Ovary (tissue), 9 donors: ENCODE results near the gene TOP3B. TPM values are rescaled to one million over a fixed set of nuclear protein-coding genes. Genes with fewer than 3 reads are reported as not detected.

Experiments
- DNase-seq, 5 donors: peaks; one replicate each; pipeline ENCODE4 v3.0.0-alpha.2; 2019 to 2020
- H3K27ac ChIP-seq, 2 donors: fragments of 200-600 bp; one replicate each; pipeline versions ENCODE4 v1.5.1 to v1.8.0; 2019 to 2022
- H3K27me3 ChIP-seq: fragments of 200-600 bp; one replicate; pipeline ENCODE4 v1.8.0; 2022
- H3K36me3 ChIP-seq: fragments of 200-600 bp; sonication (generic); one replicate; pipeline ENCODE4 v1.5.1; 2019
- H3K4me1 ChIP-seq: one replicate; pipeline ENCODE4 v1.8.1; 2013; ENCODE audit warnings: mild to moderate bottlenecking, moderate library complexity; ENCODE audit not compliant: insufficient read depth
- H3K4me3 ChIP-seq: fragments of 200-600 bp; sonication (generic); one replicate; pipeline ENCODE4 v1.5.1; 2017
- H3K9me3 ChIP-seq, 2 donors: fragments of 200-600 bp in 1 of 2; sonication (generic) in 1 of 2; one replicate each; pipeline versions ENCODE4 v1.5.1 to v1.8.1; 2013 to 2019; ENCODE audit warnings: mild to moderate bottlenecking in 1 of 2, moderate library complexity in 1 of 2
- EP300 ChIP-seq: sonication (generic); formaldehyde crosslinking; IDR thresholded peaks from one replicate; pipeline ENCODE4 v1.6.1; 2017; ENCODE audit warnings: antibody characterized with exemption
- POLR2A ChIP-seq: fragments of 450-650 bp; IDR thresholded peaks from one replicate; pipeline ENCODE4 v1.6.1; 2017; ENCODE audit warnings: antibody characterized with exemption, mild to moderate bottlenecking, moderate library complexity
- WGBS, 3 donors: extraction: QIAGEN DNeasy Blood & Tissue Kit in 1 of 3; methylation state at CpG; one replicate each; pipeline versions ENCODE4 v1.1.5 to v1.1.7; 2013 to 2017; 5-methylcytosine and 5-hydroxymethylcytosine counted together
- intact Hi-C, 4 donors: fragments of 100-400 bp; cut with DNase I; formaldehyde crosslinking; loops; one replicate each; pipeline versions ENCODE4 v1.11.0 to v1.15.1; 2022 to 2023
- polyA plus RNA-seq, 2 donors: library from polyadenylated mRNA; stranded (reverse); fragments of 200-250 nt in 1 of 2; fragments of 350-450 nt in 1 of 2; fragmentation: Illumina TruSeq in 1 of 2; extraction: RNeasy Lipid Tissue Mini Kit (QIAGEN cat#74804) in 1 of 2; gene quantifications; one replicate each; pipeline ENCODE4 v1.2.3, GENCODE V29; 2013 to 2014
- total RNA-seq, 7 donors: library from RNA; depleted of rRNA in 2 of 7; stranded (reverse); fragments of >200 nt in 2 of 7; fragmentation: NEBNext Ultra II Directional in 3 of 7; extraction: Animal tissue kit (Norgen Biotek cat#: 25700) in 3 of 7; gene quantifications; one replicate each; pipeline versions ENCODE4 v1.1.0 to v1.2.4, GENCODE V29; 2016 to 2023
- TF ChIP-seq, protein P1 (sequence below), 3 donors: fragments of 450-650 bp in 2 of 3; fragments of 200-600 bp in 1 of 3; IDR thresholded peaks; one replicate each; pipeline versions ENCODE4 v1.5.1 to v1.8.0; 2016 to 2022; ENCODE audit warnings: antibody characterized with exemption in 3 of 3, mild to moderate bottlenecking in 1 of 3
- donor health status: DM: no; HTN: no; CAD: no; lungs with moderate emphysema.
- donor health status: DM: no; HTN: no; CAD: no.
- donor health status: Bipolar disorder and iron deficiency.
- donor health status: DM: yes; HTN: yes; CAD: no.
- donor health status: DM: no; HTN: no; CAD: no.
- donor health status: DM: yes; HTN: yes; CAD: no.

Gene TOP3B
- total and polyA plus RNA-seq, 9 donors: 9.1 to 31.5 (median 24.1) TPM

DNA sequence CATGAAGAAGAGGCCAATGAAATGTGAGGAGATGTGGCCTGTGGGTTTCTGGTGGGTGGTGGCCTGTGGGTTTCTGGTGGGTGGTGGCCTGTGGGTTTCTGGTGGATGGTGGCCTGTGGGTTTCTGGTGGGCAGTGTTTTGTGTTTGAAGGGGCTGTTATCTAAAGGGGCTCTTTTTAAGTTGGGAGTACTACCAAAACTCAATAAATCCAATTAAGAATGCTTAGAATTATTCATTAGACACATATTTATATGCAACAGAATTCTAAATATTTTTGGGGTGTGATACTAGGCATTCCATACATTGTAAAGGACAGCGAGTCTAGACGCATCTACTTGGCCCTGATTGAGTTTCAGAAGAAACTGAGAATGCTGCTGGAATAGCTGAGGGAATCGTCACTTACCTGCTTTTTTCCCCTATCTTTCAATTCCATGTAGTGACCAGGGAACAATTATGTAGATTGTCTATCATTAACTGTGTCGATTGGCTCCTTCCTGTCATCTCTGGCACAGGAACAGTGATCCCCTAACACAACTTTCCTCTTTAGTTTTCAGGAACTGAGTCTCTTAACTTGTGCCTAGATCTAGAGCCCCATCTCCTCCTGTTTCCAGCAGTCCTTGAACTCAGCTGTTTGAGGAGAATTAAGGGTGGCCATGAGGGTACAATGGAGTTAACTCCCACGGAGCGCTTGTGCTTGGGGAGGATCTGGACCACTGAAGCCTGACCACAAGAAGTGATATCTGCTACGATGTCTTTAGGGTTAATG is 37.3 kb upstream of the TOP3B start:
- no peak for DNase-seq
- H3K4me3 ChIP-seq: no peak overlapping the region
- H3K4me1 ChIP-seq: no peaks in the 10 kb centered on the region
- intact Hi-C loops: no loop called here
- H3K9me3 ChIP-seq: no peaks in the 10 kb centered on the region
- WGBS, 3 donors: 59 to 73% (median 65%) methylated on average over 7 of the region's 7 CpGs
- H3K36me3 ChIP-seq: no peaks in the 10 kb centered on the region
- H3K27ac ChIP-seq: no peak overlapping the region
- no peaks in the 10 kb centered on the region for H3K27me3 ChIP-seq
- TF ChIP-seq EP300: no peak

DNA sequence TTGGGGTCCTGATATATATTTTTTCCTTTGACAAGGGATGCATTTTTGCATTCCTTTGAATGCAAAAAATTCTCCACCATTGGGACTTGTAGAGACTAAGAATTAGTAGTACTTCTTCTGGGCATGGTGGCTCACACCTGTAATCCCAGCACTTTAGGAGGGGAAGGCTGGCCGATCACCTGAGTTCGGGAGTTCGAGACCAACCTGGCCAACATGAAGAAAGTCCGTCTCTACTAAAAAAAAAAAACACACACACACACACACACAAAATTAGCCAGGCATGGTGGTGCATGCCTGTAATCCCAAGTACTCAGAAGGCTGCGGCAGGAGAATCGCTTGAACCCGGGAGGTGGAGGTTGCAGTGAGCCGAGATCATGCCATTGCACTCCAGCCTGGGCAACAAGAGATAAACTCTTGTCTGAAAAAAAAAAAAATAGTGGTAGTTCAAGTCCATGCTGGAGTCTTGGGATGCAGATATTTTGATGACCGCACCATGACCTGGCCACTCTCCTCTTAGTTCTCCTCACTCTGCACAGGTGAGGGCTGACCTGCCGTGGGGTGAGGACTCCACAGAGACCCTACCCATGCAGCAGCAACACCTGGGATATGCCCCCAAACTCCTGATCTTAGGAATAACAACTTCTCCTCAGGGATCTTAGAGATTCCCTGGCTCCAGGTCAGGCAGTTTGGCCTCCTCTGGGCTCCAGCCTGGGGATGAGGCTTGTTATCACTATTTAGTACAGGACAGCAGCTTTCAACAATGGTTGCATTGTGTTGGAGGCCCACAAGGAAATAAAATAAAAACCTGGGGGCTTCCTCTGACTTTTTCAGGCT is 36.5 kb upstream of the TOP3B start:
- intact Hi-C loops: no loop called here
- H3K27me3 ChIP-seq: no peaks in the 10 kb centered on the region
- H3K27ac ChIP-seq: no peak overlapping the region
- TF ChIP-seq POLR2A: no peak
- TF ChIP-seq EP300: no peak
- TF ChIP-seq, protein P1, sequence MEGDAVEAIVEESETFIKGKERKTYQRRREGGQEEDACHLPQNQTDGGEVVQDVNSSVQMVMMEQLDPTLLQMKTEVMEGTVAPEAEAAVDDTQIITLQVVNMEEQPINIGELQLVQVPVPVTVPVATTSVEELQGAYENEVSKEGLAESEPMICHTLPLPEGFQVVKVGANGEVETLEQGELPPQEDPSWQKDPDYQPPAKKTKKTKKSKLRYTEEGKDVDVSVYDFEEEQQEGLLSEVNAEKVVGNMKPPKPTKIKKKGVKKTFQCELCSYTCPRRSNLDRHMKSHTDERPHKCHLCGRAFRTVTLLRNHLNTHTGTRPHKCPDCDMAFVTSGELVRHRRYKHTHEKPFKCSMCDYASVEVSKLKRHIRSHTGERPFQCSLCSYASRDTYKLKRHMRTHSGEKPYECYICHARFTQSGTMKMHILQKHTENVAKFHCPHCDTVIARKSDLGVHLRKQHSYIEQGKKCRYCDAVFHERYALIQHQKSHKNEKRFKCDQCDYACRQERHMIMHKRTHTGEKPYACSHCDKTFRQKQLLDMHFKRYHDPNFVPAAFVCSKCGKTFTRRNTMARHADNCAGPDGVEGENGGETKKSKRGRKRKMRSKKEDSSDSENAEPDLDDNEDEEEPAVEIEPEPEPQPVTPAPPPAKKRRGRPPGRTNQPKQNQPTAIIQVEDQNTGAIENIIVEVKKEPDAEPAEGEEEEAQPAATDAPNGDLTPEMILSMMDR (IDR thresholded peaks at IDR 0.05): no peak
- DNase-seq: no peak
- H3K9me3 ChIP-seq: no peaks in the 10 kb centered on the region
- H3K36me3 ChIP-seq: no peaks in the 10 kb centered on the region
- 91 to 95% (median 91%) methylated on average over 10 of the region's 10 CpGs for WGBS, 3 donors
- no peaks in the 10 kb centered on the region for H3K4me1 ChIP-seq
- H3K4me3 ChIP-seq: no peak overlapping the region

DNA sequence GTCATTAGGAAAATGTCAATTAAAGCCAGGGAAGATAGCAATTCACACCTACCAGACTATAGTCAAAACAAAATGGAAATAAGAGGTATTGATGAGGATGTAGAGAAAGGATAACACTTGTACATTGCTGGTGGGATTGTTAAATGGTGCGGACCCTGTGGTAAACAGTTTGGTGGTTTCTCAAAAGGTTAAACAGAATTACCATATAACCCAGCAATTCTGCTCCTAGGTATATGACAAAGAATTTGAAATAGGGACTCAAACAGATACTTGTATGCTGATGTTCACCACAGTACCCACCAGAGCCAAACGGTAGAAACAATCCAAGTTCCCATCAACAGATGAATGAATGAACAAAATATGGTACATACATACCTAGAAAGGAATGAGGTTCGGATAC is 33.0 kb upstream of the TOP3B start:
- TF ChIP-seq, protein P1 (IDR thresholded peaks at IDR 0.05): no peak
- TF ChIP-seq EP300: no peak
- TF ChIP-seq POLR2A: no peak
- H3K4me3 ChIP-seq: no peak overlapping the region
- no peaks in the 10 kb centered on the region for H3K9me3 ChIP-seq
- whole genome bisulfite sequencing, 3 donors: 78 to 81% (median 79%) methylated on average over 3 of the region's 3 CpGs
- no peak for DNase-seq
- intact Hi-C loops: no loop called here
- H3K4me1 ChIP-seq: no peaks in the 10 kb centered on the region
- H3K36me3 ChIP-seq: no peaks in the 10 kb centered on the region
- no peaks in the 10 kb centered on the region for H3K27me3 ChIP-seq
- no peak overlapping the region for H3K27ac ChIP-seq

DNA sequence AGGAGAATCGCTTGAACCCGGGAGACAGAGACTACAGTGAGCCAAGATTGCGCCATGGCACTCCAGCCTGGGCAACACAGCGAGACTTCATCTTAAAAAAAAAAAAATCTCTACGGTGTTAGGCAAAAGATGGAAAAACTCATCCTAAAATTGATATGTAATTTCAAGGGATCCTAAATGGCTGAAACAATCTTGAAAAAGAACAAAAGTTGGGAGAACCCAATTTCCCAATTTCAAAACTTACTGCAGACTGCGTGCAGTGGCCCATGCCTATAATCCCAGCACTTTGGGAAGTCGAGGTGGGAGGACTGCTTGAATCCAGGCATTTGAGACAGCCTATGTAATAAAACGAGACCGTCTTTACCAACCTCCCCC is 31.7 kb upstream of the TOP3B start:
- no peaks in the 10 kb centered on the region for H3K27me3 ChIP-seq

More for the DNA sequence above, 31.7 kb upstream of the TOP3B start:
- no peak for TF ChIP-seq EP300
- TF ChIP-seq POLR2A: no peak
- TF ChIP-seq, protein P1 (IDR thresholded peaks at IDR 0.05): no peak
- Histone ChIP-seq H3K4me1 (no peaks in the 10 kb centered on the region), H3K36me3 (no peaks in the 10 kb centered on the region), H3K27ac (no peak overlapping the region), H3K9me3 (no peaks in the 10 kb centered on the region), H3K4me3 (no peak overlapping the region)
- 84 to 89% (median 88%) methylated on average over 9 of the region's 9 CpGs for WGBS, 3 donors
- no peak for DNase-seq
- intact Hi-C loops: no loop called here
